ENCODE results near the gene HSPBAP1. TPM values are rescaled to one million over a fixed set of nuclear protein-coding genes. Genes with fewer than 3 reads are reported as not detected.

HSPBAP1 gene
- total and polyA plus RNA-seq, 9 of the 15 experiments (the other 6 are each of a cell fraction or from before 2014, with no cell fraction given) = 2.1 to 4.5 (median 3.4) TPM

- CTCF ChIA-PET (ENCODE audit: low intra/inter-chr PET ratio) = no interaction called here
- TF ChIP-seq ZNF316 (IDR thresholded peaks at IDR 0.05) = peak; percentile 86
- peak; percentile 47 for TF ChIP-seq MAFG (tag; conservative IDR thresholded peaks at IDR 0.05)
- TF ChIP-seq NR2C1 (IDR thresholded peaks at IDR 0.05) = no peak
- TF ChIP-seq NR2C1 (tag; IDR thresholded peaks at IDR 0.05) = no peak
- TF ChIP-seq ARNT (IDR thresholded peaks at IDR 0.05) = no peak
- peak; percentile 65 for TF ChIP-seq MAFF (IDR thresholded peaks at IDR 0.05; ENCODE audit: low read length)
- TF ChIP-seq MAFK (IDR thresholded peaks at IDR 0.05; ENCODE audit: low read length) = peak; percentile 72
- TF ChIP-seq C11orf30 (IDR thresholded peaks at IDR 0.05; ENCODE audit: low read depth) = peak; percentile 65
- Histone ChIP-seq H3K79me2 (ENCODE audit: control insufficient read depth, insufficient read depth, low read length) (no peaks in the 10 kb centered on the region), H3K36me3 (ENCODE audit: control insufficient read depth, insufficient read depth, low read length) (no peaks in the 10 kb centered on the region), H3K4me2 (ENCODE audit: insufficient read depth, low read length) (no peak overlapping the region), H3K9me3 (replicated peaks; ENCODE audit: control insufficient read depth, insufficient read depth, low read depth, low read length) (no peaks in the 10 kb centered on the region), H3K4me3 (no peak overlapping the region), H3K4me1 (replicated peaks in 1 of 2; ENCODE audit: control insufficient read depth in 2 of 2, insufficient read depth in 2 of 2, low read length in 2 of 2) (no peaks in the 10 kb centered on the region), H4K20me1 (replicated peaks; ENCODE audit: control insufficient read depth, insufficient read depth, low read length) (no peaks in the 10 kb centered on the region), H3K27me3 (ENCODE audit: control insufficient read depth in 2 of 2, insufficient read depth in 2 of 2, low read length in 2 of 2) (no peaks in the 10 kb centered on the region), H3K27ac (ENCODE audit: extremely low read depth, low read depth, low read length) (no peak overlapping the region), H3K9me1 (ENCODE audit: control insufficient read depth, insufficient read depth, low read length) (no peaks in the 10 kb centered on the region), H3K9ac (ENCODE audit: insufficient read depth in 1 of 2, low read depth in 2 of 2, low read length in 2 of 2) (no peak overlapping the region), H2AFZ (ENCODE audit: low read depth, low read length) (no peak overlapping the region)
- ATAC-seq (no peak), DNase-seq (ENCODE audit: extremely low read depth in 1 of 4, low spot score in 3 of 4) (no peak), FAIRE-seq (no peak)
- POLR2A ChIA-PET = no interaction called here
- no TSS peak for BruUV-seq (replicated peaks)
- WGBS (ENCODE audit: insufficient coverage, low coverage, missing lambda C conversion rate) = 78% methylated on average over 3 of the region's 3 CpGs
- in situ Hi-C loops (cut with MboI) = no loop called here
- intact Hi-C loops (cut with micrococcal nuclease) = no loop called here
Observed at GRCh38 chr3:122760453-122761271, 33.0 kb downstream of the HSPBAP1 start.
